SK-N-SH (cell line): Measurements from ENCODE around the gene KISS1R. TPM values are rescaled to one million over a fixed set of nuclear protein-coding genes. Genes with fewer than 3 reads are reported as not detected.

Source experiments
- CTCF ChIA-PET: fragments of 300-600, 350-600 bp; formaldehyde crosslinking; extraction: SDS; loops from one replicate; lab custom pipeline; 2021; lab: Yijun Ruan, JAX
- POLR2A ChIA-PET: fragments of 350-600 bp; sonication (Branson Sonifier 250); formaldehyde crosslinking; extraction: SDS; loops from one replicate; lab custom pipeline; 2020; ENCODE audit warnings: antibody characterized with exemption, inconsistent platforms; lab: Yijun Ruan, JAX
- DNase-seq: peaks from one replicate; pipeline ENCODE4 v3.0.0; 2012
- H2AFZ ChIP-seq: fragments of 200-600 bp; sonication (generic); 2 replicates; pipeline ENCODE4 v1.8.1; 2016; ENCODE audit warnings: antibody characterized with exemption, mild to moderate bottlenecking, low read depth
- H3F3A ChIP-seq: fragments of 200-600 bp; sonication (generic); replicated peaks from 2 replicates; pipeline ENCODE3; 2016; ENCODE audit warnings: antibody characterized with exemption, mild to moderate bottlenecking; ENCODE audit not compliant: insufficient read depth
- H3K27ac ChIP-seq, 2 experiments: fragments of 200-500 bp in 1 of 2; fragments of 200-600 bp in 1 of 2; sonication (Bioruptor generic) in 1 of 2; sonication (generic), shearing (Covaris generic) in 1 of 2; 2 replicates each; pipeline versions ENCODE4 v1.5.1 to v1.6.1; 2014 to 2016; ENCODE audit warnings: low read depth in 2 of 2, inconsistent platforms in 1 of 2, low read length in 1 of 2, mild to moderate bottlenecking in 1 of 2, mixed read lengths in 1 of 2
- H3K27me3 ChIP-seq: fragments of 200-600 bp; sonication (generic), shearing (Covaris generic); 2 replicates; pipeline ENCODE4 v1.6.1; 2016; ENCODE audit warnings: mixed run types; ENCODE audit not compliant: insufficient read depth
- H3K36me3 ChIP-seq, 2 experiments: fragments of 200-500 bp in 1 of 2; fragments of 200-600 bp in 1 of 2; sonication (Bioruptor generic) in 1 of 2; sonication (generic) in 1 of 2; replicated peaks in 1 of 2; 2 replicates each; pipeline versions ENCODE3 to v1.5.1; 2014 to 2016; ENCODE audit warnings: low read length in 1 of 2, mild to moderate bottlenecking in 1 of 2; ENCODE audit not compliant: insufficient read depth in 2 of 2, control insufficient read depth in 1 of 2
- H3K4me1 ChIP-seq, 2 experiments: fragments of 200-500 bp in 1 of 2; fragments of 200-600 bp in 1 of 2; sonication (Bioruptor generic) in 1 of 2; sonication (generic), shearing (Covaris generic) in 1 of 2; 2 replicates each; pipeline versions ENCODE4 v1.5.1 to v1.6.1; 2014 to 2016; ENCODE audit warnings: low read depth in 1 of 2, low read length in 1 of 2, mixed run types in 1 of 2; ENCODE audit not compliant: insufficient read depth in 2 of 2, control insufficient read depth in 1 of 2
- H3K4me2 ChIP-seq: fragments of 200-600 bp; sonication (generic), shearing (Covaris generic); 2 replicates; pipeline ENCODE4 v1.6.1; 2017; ENCODE audit warnings: mixed run types
- H3K4me3 ChIP-seq, 2 experiments: fragments of 200-500 bp in 1 of 2; fragments of 200-600 bp in 1 of 2; sonication (Bioruptor generic) in 1 of 2; sonication (generic), shearing (Covaris generic) in 1 of 2; 2 replicates each; pipeline versions ENCODE4 v1.5.1 to v1.8.1; 2014 to 2016; ENCODE audit warnings: low read depth in 2 of 2, inconsistent platforms in 1 of 2, low read length in 1 of 2, mild to moderate bottlenecking in 1 of 2, mixed read lengths in 1 of 2, moderate library complexity in 1 of 2
- H3K79me2 ChIP-seq: fragments of 200-600 bp; sonication (generic); 2 replicates; pipeline ENCODE4 v1.8.1; 2017; ENCODE audit warnings: mild to moderate bottlenecking; ENCODE audit not compliant: insufficient read depth
- H3K9ac ChIP-seq: fragments of 200-600 bp; sonication (generic); 2 replicates; pipeline ENCODE4 v1.6.1; 2017; ENCODE audit warnings: mixed run types
- H3K9me2 ChIP-seq: fragments of 200-600 bp; sonication (generic); 2 replicates; pipeline ENCODE4 v1.6.1; 2017; ENCODE audit warnings: mixed run types
- H3K9me3 ChIP-seq: fragments of 200-600 bp; sonication (generic); 2 replicates; pipeline ENCODE4 v1.6.1; 2017; ENCODE audit warnings: mixed run types, mild to moderate bottlenecking, moderate library complexity
- H4K20me1 ChIP-seq: fragments of 200-600 bp; sonication (generic); 2 replicates; pipeline ENCODE4 v1.6.1; 2017; ENCODE audit warnings: mild to moderate bottlenecking, mixed run types; ENCODE audit not compliant: insufficient read depth
- ELF1 ChIP-seq: IDR thresholded peaks from 2 replicates; pipeline ENCODE4 v1.4.0; 2012
- EP300 ChIP-seq, 2 experiments: IDR thresholded peaks; 2 replicates each; pipeline versions ENCODE4 v1.4.0 to v1.6.1; 2012; ENCODE audit warnings: borderline replicate concordance in 1 of 2, low read depth in 1 of 2, low read length in 1 of 2
- FOXJ3 ChIP-seq: sonication (generic); formaldehyde crosslinking; IDR thresholded peaks from 2 replicates; pipeline ENCODE4 v1.5.1; 2020; ENCODE audit warnings: mild to moderate bottlenecking, missing genetic modification reagents
- FOXM1 ChIP-seq: IDR thresholded peaks from 2 replicates; pipeline ENCODE4 v1.4.0; 2012; ENCODE audit warnings: low read depth, mild to moderate bottlenecking
- GATA2 ChIP-seq: sonication (generic); formaldehyde crosslinking; IDR thresholded peaks from 2 replicates; pipeline ENCODE4 v1.5.0; 2020; ENCODE audit warnings: mild to moderate bottlenecking, missing genetic modification reagents
- MXI1 ChIP-seq: IDR thresholded peaks from 2 replicates; pipeline ENCODE4 v1.6.1; 2012; ENCODE audit warnings: mild to moderate bottlenecking, low read depth, low read length, improper control_type of control experiment
- NRF1 ChIP-seq: IDR thresholded peaks from 2 replicates; pipeline ENCODE4 v1.6.1; 2012; ENCODE audit warnings: low read depth, mild to moderate bottlenecking, low read length
- POLR2AphosphoS5 ChIP-seq: IDR thresholded peaks from 2 replicates; pipeline ENCODE4 v1.6.1; 2012; ENCODE audit warnings: low read depth, low read length
- RCOR1 ChIP-seq: fragments of 150-350 bp; IDR thresholded peaks from 2 replicates; pipeline ENCODE4 v1.6.1; 2017; ENCODE audit warnings: antibody characterized with exemption, low read length
- TAF1 ChIP-seq: IDR thresholded peaks from 2 replicates; pipeline ENCODE4 v1.6.1; 2012; ENCODE audit warnings: low read depth, mild to moderate bottlenecking, low read length, moderate library complexity, borderline replicate concordance
- ZBTB33 ChIP-seq: IDR thresholded peaks from 2 replicates; pipeline ENCODE4 v1.4.0; 2012; ENCODE audit warnings: low read depth, borderline replicate concordance
- WGBS: methylation state at CpG from one replicate; pipeline ENCODE4 v1.1.6; 2017; ENCODE audit warnings: low lambda C conversion rate; 5-methylcytosine and 5-hydroxymethylcytosine counted together
- polyA plus RNA-seq, 3 experiments: library from polyadenylated mRNA; depleted of rRNA; stranded (reverse); fragments of >200 nt; gene quantifications; 2 replicates each; pipeline ENCODE4 v1.2.3, GENCODE V29; 2012

KISS1R gene
- polyA plus RNA-seq, 1 of the 3 experiments (the other 2 are of a cell fraction), result not detected

GRCh38 chr19:942133-942645, 25.1 kb downstream of the KISS1R start:
- no peaks in the 10 kb centered on the region for H3K9me2 ChIP-seq
- H3K36me3 ChIP-seq, result no peaks in the 10 kb centered on the region
- WGBS, result 99% methylated on average over 15 of the region's 32 CpGs
- peaks cover 6 to 59% of the 10 kb centered on the region in 2 experiments; a peak in 3 of 4 replicates for H3K4me1 ChIP-seq
- H3K9me3 ChIP-seq, result no peaks in the 10 kb centered on the region
- H3K4me3 ChIP-seq, result no peak overlapping the region
- H3K27ac ChIP-seq, result peak overlapping the region in 1 of 2 experiments; percentile 95; a peak in 2 of 4 replicates
- no peak for TF ChIP-seq FOXM1
- TF ChIP-seq EP300 (IDR thresholded peaks at IDR 0.05; ENCODE audit: borderline replicate concordance in 1 of 2, low read depth in 1 of 2, low read length in 1 of 2), result no peak
- no peak for TF ChIP-seq GATA2 (CRISPR knock-in tag)
- no peak for TF ChIP-seq MXI1
- TF ChIP-seq FOXJ3, result no peak
- no peak for TF ChIP-seq TAF1
- H2AFZ ChIP-seq, result no peak overlapping the region
- peaks cover 39% of the 10 kb centered on the region; the same call in 1 of the 2 replicates for H3K79me2 ChIP-seq
- H3K9ac ChIP-seq, result no peak overlapping the region
- ChIA-PET CTCF (interaction anchor here (0.6 to 1.6 kb wide), 2 partner anchors 10 to 40 kb away, joined by 3 to 4 read pairs; no protein-coding TSS in a partner anchor), POLR2A (no interaction called here)
- H4K20me1 ChIP-seq, result peaks cover 49% of the 10 kb centered on the region
- peaks cover 13% of the 10 kb centered on the region for H3F3A ChIP-seq
- DNase-seq, result no peak
- peak overlapping the region; percentile 88; the same call in 1 of the 2 replicates for H3K4me2 ChIP-seq
- no peaks in the 10 kb centered on the region for H3K27me3 ChIP-seq

- Histone ChIP-seq H3K4me2 (no peak overlapping the region), H3K9ac (no peak overlapping the region), H3K9me3 (no peaks in the 10 kb centered on the region), H4K20me1 (peaks cover 58% of the 10 kb centered on the region), H3F3A (peaks cover 13% of the 10 kb centered on the region), H3K79me2 (peaks cover 38% of the 10 kb centered on the region; the same call in 1 of the 2 replicates), H3K27me3 (no peaks in the 10 kb centered on the region), H3K4me3 (no peak overlapping the region), H3K4me1 (peaks cover 6 to 54% of the 10 kb centered on the region in 2 experiments; a peak in 3 of 4 replicates), H3K9me2 (no peaks in the 10 kb centered on the region), H3K36me3 (peaks cover 0 to 4% of the 10 kb centered on the region in 2 experiments), H2AFZ (no peak overlapping the region), H3K27ac (peak overlapping the region in 1 of 2 experiments; percentile 72; a peak in 1 of 4 replicates)
- no peak for DNase-seq
- CTCF ChIA-PET, result interaction anchor here (1.1 to 1.6 kb wide), 4 partner anchors 38 to 80 kb away, joined by 3 to 7 read pairs (median 4); partner anchors contain the start of gene WDR18
- WGBS, result 93% methylated on average over 10 of the region's 17 CpGs
- TF ChIP-seq TAF1, result no peak
- TF ChIP-seq NRF1, result no peak
- no peak for TF ChIP-seq ELF1
- TF ChIP-seq EP300 (IDR thresholded peaks at IDR 0.05; ENCODE audit: borderline replicate concordance in 1 of 2, low read depth in 1 of 2, low read length in 1 of 2), result no peak
- no peak for TF ChIP-seq ZBTB33
- no peak for TF ChIP-seq POLR2AphosphoS5
- no peak for TF ChIP-seq RCOR1
- POLR2A ChIA-PET, result interaction anchor here (0.6 kb wide), 2 partner anchors 18 to 40 kb away, joined by 3 to 4 read pairs; no protein-coding TSS in a partner anchor
Observed at GRCh38 chr19:943551-944170, 26.5 kb downstream of the KISS1R start.
